NCI-H187 (cell line): ENCODE data around the gene SLC34A3.
"Not testable (repeated sequence)": the region's sequence is repeated elsewhere in the genome, so short reads cannot be mapped to it uniquely, and the experiment has no call there.

ENCODE experiments used
- DNase-seq, 2 experiments: peaks; one replicate each; lab custom pipeline; 2025; lab: John Stamatoyannopoulos, UW

SLC34A3 gene

DNA sequence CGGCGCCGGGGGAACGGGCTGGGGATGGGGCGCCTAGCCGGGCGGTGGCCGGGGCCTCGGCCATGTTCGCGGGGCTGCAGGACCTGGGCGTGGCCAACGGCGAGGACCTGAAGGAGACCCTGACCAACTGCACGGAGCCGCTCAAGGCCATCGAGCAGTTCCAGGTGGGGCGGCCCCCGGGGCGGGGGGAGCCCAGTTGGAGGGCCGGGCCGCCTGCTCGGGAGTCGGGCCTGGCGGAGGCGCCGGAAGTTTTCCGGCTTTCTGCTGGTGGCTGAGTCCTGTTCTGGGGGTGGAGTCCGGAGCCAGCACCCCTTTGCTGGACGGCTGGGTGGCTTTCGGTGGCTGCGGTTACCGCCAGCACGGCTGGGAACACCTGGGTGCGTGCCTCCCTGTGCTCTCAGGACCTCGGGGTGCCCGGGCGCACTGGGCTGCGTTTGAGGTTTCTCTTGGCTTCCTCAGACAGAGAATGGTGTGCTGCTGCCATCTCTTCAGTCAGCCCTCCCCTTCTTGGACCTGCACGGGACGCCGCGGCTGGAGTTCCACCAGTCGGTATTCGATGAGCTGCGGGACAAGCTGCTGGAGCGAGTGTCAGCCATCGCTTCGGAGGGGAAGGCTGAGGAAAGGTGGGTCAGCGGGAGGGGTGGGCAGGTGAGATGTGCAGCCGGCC is 24.9 kb downstream of the SLC34A3 start:
- no peak for DNase-seq

DNA sequence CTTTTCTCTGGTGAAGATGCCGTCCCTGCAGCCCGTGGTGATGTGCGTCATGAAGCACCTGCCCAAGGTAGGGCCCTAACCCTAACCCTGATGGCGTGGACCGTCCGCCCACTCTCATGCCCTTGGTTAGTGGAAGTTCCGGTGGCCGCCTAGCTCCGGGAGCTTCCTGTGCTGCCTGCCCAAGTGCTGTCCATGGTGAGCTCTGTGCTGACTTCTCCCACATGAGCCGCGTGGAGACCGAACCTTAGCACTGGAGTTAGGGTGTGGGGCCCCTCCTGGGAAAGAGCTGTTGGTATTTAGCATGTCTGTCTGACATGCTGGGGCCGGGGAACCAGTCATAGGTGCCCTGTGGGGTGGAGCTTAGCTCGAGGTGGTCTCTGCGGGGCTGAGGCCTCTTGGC is 25.7 kb downstream of the SLC34A3 start:
- no peak for DNase-seq

DNA sequence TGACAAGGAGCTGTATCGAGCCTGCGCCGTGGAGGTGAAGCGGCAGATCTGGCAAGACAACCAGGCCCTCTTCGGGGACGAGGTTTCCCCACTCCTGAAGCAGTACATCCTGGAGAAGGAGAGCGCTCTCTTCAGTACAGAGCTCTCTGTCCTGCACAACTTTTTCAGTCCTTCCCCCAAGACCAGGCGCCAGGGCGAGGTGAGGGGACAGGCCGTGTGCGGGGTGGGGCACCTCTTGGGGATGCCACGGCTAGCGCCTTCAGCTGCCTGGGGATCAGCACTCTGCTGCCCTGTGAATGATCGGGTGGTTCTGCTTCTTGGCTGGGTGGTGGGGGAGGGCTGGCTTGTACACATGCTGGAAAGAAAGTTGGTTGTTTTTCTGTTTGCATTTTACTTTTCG is 26.2 kb downstream of the SLC34A3 start:
- DNase-seq, result no peak

DNA sequence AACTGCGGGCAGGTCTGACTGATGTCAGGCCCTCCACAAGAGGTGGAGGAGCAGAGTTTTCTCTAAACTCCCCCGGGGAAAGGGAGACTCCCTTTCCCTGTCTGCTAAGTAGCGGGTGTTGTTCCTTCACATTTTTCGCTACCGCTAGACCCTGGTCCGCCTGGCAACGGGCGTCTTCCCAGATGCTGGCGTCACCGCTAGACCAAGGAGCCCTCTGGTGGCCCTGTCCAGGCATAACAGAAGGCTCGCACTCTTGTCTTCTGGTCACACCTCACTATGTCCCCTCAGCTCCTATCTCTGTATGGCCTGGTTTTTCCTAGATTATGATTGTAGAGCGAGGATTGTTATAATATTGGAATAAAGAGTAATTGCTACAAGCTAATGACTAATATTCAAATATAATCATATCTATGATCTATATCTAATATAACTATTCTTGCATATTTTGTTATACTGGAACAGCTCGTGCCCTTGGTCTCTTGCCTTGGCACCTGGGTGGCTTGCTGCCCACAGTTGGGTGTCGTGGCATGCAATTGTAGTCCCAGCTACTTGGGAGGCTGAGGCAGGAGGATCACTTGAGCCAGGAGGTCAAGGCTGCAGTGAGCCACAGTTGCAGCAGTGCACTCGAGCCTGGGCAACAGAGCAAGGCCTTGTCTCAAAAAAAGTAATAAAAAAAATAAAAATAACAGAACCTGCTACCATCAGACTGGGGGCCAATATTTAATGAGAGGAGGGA is 31.6 kb downstream of the SLC34A3 start:
- DNase-seq, result not testable (repeated sequence)

DNA sequence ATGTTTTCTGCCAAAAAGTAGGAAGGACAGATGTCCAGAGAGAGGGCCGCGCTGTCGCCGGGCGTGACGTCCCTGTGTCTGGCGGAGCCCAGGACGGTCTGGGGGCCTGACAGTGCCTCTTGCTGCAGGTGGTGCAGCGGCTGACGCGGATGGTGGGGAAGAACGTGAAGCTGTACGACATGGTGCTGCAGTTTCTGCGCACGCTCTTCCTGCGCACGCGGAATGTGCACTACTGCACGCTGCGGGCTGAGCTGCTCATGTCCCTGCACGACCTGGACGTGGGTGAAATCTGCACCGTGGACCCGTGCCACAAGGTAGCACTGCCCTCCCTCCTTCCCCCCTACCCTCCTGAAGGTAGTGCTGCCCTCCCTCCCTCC is 32.2 kb downstream of the SLC34A3 start:
- DNase-seq, result no peak

DNA sequence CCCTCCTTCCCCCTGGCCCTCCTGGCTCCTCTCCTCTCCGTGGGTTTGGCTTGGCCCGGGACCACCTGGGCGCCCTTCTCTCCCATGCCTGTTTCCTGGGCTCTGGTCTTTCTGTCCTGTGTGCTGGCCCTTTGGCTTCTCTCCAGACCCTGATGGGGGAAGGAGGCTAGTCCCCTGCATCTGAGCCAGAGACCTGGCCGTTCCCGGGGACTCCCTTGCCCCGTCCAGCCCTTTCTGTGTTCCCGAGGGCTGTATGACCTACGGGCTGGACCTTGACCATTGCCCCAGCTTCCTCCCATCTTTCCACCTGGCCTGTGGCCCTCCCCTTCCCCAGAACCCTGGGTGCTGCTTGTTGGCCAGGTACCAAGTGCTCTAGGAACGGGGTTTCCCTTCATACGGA is 32.8 kb downstream of the SLC34A3 start:
- no peak for DNase-seq

DNA sequence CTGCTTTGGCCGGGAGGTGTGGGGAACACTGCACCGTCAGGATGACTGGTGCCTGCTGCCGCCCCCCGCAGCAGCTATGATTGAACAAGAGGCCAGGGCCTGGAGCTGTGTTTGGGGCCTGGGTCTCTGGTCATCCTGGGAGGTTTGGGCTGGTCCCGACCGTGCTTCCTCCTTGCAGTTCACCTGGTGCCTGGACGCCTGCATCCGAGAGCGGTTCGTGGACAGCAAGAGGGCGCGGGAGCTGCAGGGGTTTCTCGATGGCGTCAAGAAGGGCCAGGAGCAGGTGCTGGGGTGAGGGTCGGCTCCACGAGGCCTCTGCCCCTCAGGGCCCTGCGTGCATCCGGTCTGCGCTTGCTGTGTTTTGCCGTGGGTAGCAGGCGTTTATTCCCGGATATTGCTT is 33.4 kb downstream of the SLC34A3 start:
- DNase-seq, result no peak

DNA sequence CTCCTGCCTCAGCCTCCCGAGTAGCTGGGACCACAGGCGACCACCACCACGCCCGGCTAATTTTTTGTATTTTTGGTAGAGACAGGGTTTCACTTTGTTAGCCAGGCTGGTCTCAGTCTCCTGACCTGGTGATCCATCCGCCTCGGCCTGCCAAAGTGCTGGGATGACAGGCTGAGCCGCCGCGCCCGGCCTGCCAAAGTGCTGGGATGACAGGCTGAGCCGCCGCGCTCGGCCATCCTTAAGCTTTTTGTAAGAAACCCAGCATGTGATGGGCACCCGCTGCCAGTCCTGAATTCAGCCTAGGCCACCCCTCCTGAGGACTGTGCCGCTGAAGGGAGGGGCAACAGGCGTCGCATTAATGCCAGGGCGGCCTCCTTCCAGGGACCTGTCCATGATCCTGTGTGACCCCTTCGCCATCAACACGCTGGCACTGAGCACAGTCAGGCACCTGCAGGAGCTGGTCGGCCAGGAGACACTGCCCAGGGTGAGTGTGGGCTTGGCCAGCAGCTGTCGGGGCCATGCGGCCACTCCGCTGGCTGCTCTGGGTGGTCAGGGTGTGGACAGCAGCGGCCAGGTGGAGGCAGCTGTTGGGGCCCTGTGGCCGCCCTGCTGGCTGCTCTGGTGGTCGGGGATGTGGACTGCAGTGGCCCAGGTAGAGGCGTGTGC is 34.9 kb downstream of the SLC34A3 start:
- no peak for DNase-seq

DNA sequence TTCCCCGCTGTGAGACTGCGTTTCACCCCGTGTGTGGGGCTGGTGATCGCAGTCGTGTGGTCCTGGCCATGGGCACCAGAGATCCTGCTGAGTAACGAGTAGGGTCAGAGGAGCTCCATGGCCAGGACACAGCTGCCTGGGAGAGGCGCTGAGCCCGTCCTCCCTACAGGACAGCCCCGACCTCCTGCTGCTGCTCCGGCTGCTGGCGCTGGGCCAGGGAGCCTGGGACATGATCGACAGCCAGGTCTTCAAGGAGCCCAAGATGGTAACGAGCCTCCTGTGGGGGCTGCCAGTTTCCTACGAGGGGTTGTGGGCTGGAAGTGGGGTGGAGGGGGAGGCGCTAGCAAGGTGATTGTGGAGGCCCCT is 35.4 kb downstream of the SLC34A3 start:
- DNase-seq, result no peak

DNA sequence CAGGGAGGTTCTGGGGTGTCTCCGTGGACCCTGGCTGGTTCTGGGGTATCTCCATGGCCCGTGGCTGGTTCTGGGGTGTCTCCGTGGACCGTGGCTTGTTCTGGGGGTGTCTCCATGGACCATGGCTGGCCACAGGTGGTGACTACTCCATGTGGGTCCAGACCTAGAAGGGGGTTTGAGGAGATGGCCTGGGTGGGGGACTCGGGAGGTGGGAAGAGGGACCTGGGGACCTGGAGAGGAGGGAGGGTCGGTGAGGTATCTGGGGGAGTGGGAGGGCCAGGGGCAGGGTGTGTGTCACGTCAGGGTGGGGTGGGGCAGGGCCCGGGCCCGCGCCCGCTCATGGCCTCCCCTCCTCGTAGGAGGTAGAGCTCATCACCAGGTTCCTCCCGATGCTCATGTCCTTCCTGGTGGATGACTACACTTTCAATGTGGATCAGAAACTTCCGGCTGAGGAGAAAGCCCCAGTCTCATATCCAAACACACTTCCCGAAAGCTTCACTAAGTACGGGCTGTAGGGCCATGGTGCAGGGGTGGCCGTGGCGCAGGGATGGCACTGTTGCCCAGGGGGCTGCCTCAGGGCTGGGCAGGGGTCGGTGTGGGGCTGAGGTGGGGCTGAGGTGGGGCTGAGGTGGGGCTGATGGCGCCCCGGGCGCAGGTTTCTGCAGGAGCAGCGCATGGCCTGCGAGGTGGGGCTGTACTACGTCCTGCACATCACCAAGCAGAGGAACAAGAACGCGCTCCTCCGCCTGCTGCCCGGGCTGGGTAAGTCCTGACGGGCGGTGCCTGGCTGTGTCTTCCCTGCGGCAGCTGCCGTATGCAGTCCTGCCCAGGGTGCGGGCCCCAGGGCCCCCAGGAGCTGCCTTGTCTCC is 36.1 kb downstream of the SLC34A3 start:
- no peak for DNase-seq

DNA sequence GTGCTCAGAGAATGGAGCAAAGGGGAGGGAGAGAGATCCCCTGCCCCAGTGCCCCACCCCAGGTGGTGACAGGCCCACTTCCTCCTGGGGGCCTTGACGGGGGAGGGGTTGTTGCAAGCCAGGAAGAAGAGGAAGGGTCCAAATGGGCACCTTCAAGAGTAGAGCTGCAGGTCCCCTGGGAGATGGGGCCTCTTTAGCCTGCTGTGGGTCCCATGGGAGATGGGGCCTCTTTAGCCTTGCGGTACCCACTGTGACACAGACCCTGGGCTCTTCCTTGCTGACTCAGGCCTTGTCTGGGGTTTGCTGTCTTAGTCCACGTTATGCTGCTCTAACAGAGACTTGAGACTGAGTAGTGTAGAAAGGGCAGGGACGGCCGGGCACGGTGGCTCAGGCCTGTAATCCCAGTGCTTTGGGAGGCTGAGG is 37.2 kb downstream of the SLC34A3 start:
- DNase-seq, result no peak

DNA sequence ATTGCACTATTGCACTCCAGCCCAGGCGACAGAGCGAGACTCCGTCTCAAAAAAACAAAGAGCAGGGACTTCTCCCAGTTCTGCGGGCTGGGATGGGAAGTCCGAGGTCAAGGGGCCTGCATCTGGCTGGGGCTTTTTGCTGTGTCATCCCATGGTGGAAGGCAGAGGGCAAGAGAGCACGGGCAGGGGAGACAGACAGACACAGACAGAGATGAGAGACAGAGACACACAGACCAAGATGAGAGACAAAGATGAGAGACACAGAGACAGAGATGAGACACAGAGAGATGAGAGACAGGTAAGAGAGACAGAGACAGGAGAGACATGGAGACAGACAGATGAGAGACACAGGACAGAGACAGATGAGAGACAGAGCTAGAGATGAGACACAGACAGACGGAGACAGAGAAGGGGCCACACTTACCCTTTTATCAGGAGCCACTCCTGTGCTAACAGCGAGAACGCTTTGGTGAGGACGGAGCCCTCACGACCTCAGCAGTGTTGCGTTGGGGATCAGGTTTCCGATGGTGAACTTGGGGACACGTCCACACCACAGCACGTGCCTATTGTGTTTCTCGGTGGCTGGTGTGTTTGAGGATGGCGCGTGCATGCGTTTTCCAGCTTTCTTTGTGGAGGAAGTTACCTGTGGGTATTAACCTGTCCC is 38.0 kb downstream of the SLC34A3 start:
- no peak for DNase-seq

DNA sequence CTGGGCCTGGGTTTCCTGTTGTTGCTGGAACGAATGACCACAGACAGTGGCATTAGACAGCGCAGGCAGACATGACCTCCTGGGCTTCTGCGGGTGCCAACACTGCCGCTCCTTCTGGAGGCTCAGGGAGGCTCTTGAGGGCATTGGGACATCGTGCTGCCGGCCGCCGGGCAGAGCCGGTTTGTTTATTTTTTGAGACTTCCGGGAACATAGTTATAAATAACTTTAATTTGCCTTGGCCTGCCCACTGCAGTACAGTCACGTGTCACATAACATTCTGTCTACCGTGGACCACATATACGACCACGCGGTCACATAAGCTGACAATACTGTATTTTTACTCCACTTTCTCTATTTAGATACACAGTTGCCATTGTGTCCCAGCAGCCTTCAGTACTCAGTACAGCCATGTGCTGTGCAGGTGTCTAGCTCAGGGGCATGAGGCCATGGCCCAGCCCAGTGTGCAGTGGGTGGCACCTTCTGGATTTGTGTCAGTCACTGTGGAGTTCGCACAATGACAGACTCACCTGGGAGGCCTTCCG is 38.6 kb downstream of the SLC34A3 start:
- no peak for DNase-seq

DNA sequence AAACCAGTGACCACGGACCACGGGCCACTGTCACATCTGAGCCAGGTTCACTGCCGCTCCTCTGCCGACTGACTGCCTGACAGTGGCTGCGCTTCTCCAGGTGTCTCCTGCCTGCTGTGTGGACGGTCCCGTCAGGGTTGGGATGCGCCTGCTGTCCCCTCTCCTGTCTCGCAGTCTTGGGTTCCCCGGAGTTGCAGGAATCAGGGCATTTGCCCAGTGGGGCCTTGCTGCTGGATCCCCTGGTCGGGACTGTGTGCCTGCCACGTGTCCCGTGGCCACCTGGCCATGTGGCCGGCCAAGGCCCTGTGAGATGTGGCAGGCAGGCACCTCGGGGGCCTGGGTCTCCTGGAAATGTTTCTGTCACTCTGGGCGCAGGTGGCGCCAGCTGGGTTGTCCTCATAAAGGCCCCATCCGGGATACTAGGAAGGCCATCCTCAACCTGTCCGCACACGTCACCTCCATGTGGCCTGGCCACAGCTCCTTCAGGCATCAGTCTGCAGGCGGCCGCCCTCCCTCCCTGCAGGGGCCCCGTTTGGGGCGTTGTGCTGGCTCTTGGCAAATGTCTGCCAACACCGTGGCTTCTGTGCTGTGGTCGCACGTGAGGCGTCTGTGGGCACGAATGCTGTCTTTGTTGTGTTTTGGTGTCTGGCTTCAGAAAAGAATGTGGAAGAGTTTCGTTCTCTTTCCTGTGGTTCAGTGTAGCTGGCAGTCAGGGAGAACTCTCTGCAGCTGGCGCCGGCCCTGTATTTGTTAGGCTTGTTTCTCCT is 40.4 kb downstream of the SLC34A3 start:
- DNase-seq, result no peak

DNA sequence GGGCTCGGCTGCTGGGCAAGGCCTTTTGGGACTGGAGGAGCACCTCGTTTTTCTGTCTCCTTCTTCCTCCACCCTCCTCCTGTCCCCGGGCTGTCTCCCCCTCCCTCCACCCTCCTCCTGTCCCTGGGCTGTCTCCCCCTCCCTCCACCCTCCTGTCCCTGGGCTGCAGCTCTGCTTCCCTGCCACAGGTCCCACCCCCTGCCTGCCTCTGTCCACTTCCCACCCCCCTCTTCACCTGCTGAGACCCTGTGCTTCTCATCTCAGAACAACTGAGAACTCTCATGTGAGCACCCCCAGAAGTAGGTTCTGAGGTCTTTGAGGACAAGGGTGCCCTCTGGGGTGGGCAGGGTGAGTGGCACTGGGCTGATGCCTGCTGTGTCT is 41.0 kb downstream of the SLC34A3 start:
- no peak for DNase-seq

DNA sequence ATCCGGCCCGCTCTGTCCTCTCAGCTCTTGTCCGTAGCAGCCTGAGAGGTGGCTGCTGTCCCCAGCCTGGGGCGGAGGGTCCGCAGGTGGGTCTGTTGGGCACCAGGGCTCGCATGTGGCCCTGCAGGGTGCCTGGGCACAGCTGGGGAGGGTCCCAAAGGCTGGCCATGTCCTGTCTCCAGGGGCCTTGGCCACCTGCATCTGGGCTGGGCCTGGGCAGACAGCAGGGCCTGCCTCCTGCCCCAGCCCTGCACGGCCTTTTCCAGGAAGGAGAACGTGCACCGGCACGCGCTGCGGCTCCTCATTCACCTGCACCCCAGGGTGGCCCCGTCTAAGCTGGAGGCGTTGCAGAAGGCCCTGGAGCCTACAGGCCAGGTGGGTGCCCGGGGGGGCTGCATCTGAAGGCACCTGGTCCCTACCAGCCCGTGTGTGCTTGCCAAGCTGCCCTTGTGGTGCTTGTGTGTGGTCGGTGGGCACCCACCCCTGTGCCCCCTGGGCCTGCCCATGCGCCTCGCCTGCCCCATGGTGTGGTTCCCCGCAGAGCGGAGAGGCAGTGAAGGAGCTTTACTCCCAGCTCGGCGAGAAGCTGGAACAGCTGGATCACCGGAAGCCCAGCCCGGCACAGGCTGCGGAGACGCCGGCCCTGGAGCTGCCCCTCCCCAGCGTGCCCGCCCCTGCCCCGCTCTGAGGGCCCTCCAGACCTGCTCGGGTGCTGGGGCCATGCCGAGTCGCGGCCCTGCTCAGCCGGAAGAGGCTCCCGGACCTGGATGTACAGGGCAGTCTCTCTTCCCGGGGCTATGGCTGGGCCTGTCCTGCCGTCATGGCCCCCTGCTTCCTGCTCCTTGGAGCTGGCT is 41.8 kb downstream of the SLC34A3 start:
- DNase-seq, result no peak

DNA sequence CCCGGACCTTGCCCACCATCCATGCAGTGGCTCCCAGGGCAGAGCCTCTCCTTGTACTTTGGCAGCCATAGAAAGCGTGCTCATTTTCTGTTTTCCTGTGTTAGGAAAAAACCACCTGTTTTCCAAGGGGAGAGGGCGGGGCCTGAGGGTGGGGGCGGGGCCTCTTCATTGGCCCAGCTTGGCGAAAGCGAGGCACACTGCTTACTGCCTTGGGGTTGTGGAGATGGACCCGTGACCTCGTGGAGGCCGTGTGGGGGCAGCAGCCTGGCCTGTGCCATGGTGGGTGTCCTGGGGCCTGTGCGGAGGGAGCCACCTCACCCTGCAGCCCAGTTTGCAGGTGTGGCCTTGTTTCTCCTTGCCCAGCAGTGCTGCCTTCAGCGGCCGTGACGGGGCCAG is 42.4 kb downstream of the SLC34A3 start:
- no peak for DNase-seq

DNA sequence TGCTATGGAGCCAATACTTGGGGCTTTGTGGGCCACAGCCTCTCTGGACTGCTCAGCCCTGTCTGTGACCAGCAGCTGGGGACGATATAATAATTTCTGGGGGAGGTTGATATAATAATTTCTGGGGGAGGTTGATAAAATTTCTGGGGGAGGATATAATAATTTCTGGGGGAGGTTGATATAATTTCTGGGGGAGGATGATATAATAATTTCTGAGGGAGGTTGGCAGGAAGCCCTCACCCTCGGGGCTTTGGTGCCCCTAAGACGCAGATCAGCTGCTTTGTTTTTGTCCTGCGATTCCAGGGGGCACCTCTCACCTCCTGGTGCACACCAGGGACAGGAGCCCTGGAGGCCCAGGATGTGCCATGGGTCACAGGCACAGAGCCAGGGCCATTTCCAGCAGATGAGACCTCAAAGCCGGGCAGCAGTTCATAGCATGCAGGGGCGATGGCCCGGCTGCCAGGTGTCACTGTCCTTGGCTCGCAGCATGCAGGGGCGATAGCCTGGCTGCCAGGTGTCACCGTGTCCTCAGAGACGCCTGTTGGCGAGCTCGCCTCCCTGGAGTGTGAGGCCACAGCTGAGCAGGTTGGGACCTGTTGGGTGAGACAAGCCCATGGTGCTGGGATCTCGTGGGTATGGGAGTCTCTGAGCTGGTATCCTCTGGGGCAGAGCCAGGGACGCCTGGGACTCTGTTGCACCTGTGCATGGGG is 43.1 kb downstream of the SLC34A3 start:
- no peak for DNase-seq

DNA sequence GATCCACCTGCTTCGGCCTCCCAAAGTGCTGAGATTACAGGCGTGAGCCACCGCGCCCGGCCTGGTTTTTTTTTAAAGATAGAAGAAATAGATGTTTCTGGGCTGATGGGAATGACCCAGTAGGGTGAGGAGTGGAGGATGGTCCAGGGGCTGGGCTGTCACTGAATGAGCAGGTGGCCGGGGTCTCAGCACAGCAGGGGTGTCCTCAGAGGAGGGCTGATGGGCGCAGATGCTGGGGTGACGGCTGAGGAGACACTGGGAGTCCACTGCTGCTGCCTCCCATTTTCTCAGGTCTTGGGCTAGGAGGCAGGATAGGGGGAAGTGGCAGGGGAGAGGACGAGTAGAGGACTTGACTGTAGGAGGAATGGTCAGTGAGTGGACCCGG is 44.5 kb downstream of the SLC34A3 start:
- no peak for DNase-seq
